GM19351 (cell line): ENCODE results near the gene HAUS1.
"Not testable (repeated sequence)": the region's sequence is repeated elsewhere in the genome, so short reads cannot be mapped to it uniquely, and the experiment has no call there.

Source experiments
- ATAC-seq: cut with Tn5 transposase; IDR thresholded peaks from one replicate; pipeline ENCODE4 v1.9.1; 2021; ENCODE audit warnings: mild to moderate bottlenecking, moderate library complexity; ENCODE audit not compliant: unreplicated experiment

HAUS1 gene

DNA sequence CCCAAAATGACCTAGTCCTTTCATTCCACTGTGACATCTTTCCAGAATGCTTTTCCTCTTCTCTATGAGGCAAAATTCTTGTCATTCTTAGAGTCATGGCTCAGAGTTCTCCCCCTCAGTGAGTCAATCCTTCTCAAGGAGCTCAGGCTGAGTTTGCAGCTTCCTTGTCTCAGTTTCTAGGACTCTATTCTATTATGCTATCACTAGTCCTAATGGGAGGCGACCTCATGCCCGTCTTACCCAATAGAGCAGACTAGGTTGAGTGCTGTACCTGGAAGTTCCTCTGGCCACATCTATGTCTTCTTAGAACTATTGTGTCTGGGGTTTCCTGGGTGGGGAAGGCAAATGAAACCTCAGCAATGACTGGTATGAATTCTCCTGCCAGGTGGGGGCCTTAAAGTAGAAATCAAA, 51.5 kb downstream of the HAUS1 start:
- ATAC-seq, result no peak

DNA sequence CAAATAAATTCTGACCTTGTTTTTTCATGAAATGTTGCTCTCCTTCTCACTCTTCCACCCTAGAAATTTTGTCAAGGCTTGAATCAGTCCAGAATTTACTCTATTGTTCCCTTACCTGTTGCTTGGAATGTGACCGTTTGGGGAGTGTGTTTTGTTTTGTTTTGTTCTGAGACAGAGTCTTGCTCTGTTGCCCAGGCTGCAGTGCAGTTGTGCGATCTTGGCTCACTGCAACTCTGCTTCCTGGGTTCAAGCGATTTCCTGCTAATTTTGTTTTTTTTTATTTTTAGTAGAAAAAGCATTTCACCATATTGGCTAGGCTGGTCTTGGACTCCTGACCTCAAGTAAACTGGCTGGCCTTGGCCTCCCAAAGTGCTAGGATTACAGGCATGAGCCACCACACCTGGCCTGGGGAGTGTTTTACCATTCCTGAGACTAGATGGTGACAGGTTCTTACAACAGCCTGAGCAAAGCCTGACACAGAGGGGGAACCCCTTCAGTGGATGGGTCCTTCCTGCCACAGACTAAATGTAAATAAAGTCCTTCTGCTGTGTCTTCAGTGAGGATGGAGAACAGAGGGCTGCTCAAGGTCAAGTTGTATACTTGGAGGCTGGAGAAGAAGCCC, 52.0 kb downstream of the HAUS1 start:
- ATAC-seq, result no peak

DNA sequence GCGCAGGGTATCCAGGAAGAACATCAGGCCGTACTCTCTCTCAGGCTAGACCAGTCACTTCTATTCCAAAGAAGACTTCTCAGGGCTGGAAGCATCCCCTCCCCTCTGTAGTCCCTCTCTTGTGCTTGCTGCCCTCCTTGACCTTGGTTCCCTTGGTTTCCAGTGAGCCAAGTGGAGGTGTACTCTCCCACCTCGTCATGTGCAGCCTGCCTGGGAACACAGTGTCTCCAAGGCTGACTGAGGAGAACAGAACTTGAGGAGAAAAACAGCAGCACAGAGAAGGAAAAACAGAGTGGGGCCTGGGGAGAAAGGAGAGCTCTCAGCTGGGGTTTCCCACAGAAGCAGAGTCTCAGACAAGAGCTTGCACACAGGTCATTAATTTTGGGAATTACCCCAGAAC, 52.7 kb downstream of the HAUS1 start:
- ATAC-seq, result no peak

DNA sequence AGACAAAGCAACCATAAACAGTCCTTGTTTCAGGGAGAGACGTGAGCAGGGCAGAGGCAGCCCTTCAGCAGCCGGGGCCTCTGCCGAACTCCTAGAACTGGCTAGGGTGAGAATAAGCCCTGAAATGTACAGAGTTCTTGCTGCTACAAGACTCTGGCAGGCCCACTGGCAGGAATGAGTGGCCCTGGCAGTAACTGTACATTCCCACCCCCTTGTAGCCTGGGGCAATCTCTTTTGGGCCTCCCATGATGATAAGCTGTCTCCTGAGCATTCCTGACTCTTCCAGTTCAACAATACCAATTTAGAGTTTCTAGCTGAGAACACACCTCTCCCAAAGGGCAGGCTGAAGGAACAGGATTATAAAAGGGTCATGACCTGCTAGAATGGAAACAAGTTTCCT, 54.3 kb downstream of the HAUS1 start:
- ATAC-seq, result no peak

DNA sequence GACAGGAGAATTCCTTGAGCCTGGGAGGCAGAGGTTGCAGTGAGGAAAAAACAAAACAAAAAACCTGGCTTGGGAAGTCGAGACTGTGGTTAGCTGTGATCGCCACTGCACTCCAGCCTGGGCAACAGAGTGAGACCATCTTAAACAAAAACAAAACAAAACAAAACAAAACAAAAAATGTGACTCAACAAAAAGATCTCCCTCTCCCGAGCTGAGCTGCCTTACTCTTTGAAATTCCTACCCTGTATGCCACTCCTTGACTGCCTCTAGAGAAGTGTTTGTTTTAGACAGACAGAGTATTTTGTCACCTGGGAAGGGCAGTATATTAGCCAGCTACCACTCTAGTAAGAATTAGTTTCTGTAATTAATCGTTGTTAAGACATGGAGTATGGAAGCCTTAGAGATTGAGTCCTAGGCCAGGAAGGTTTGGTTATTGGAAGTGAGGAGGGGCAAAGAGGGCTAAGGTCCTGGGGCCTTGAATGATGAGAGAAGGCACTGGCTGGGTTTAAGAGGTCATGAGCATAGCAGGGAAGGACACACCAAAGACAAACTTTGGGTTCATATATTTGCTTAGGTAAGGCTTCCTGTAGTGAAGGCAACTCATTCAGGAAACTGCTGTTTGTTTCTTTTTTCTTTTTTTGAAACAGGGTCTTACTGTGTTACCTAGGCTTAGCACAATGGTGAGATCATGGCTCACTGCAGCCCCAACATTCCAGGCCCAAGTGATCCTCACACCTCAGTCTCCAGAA, 56.0 kb downstream of the HAUS1 start:
- no peak for ATAC-seq

DNA sequence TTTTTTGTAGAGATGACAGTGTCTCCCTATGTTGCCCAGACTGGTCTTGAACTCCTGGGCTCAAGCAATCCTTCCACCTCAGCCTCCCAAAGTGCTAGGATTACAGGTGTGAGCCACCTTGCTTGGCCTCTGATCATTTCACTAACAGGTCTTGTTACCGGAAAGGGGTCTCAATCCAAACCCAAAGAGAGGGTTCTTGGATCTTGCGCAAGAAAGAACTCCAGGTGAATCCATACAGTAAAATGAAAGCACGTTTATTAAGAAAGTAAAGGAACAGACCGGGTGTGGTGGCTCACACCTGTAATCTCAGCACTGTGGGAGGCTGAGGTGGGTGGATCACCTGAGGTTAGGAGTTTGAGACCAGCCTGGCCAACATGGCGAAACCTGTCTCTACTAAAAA, 56.7 kb downstream of the HAUS1 start:
- ATAC-seq, result not testable (repeated sequence)

DNA sequence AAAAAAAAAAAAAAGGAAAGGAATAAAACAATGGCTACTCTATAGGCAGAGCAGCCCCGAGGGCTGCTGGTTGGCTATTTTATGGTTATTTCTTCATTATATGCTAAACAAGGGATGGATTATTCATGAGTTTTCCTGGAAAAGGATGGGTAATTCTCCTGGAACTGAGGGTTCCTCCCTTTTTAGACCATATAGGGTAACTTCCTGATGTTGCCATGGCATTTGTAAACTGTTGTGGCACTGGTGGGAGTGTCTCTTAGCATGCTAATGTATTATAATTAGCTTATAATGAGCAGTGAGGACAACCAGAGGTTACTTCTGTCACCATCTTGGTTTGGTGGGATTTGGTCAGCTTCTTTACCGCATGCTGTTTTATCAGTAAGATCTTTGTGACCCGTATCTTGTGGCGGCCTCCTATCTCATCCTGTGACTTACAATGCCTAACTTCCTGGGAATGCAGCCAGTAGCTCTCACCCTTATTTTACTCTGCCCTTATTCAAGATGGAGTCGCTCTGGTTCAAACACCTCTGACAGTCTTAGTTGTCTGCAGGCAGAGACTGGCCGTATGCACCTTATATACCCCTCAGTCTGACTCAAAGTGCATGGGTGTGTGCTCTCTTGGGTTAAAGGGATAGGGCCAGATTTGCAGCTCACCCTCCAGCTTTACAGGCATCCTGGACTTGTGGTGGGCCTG, 57.7 kb downstream of the HAUS1 start:
- ATAC-seq, result no peak

DNA sequence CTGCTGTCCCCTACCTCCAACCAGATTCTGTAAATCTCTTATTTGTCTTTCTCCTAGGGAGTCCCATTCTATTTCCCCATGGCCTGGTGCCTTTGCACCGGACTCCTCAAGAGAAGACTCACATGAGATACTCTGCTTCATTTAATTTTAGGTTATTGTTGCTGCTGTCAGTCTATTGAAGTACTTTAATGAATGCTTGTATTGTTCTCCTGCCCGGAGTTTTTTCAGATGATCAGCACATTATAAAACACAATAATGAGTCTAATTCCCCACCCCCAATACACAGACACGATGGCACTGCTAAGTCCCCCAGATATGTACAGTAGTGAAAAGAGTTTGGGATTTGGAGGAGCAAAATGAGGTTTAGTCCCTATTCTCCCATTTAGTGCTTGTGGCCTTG, 58.9 kb downstream of the HAUS1 start:
- ATAC-seq, result no peak

DNA sequence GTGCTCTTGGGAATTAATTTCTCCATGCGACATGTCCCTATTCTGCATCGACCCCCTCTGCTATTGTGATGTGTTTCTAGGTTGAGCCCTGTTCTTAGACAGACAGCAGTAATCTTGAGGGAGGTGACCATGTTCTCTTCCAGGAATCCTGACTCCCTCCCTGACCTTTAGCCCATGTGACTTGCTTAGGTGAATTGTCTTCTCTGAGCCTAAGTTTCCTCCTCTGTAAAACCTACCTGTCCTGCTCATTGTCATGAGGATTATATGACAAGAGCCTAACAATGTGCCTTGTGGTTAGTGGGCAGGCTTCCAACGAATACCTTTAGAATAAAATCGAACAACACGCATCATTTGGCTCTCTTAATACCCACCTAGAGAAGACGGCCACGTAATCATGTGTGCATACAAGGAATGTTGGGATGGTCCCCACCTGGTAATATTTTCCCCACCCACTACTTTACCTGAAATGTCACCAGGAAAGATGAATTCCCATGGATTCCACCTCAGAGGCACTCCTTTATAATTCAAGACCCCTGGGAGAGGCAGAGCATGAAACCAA, 59.8 kb downstream of the HAUS1 start:
- no peak for ATAC-seq

DNA sequence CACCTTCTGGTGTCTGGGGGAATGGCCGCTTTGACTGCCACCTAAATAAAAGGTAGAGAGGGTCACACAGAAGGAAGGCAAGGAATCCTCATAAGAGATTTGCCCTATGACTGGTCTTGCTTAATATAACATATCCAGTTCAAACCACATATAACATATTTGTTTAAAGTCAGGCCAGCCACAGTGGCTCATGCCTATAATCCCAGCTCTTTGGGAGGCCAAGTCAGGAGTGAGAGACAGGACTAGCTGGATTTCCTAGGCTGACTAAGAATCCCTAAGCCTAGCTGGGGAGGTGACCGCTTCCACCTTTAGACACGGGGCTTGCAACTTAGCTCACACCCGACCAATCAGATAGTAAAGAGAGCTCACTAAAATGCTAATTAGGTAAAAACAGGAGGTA, 60.3 kb downstream of the HAUS1 start:
- not testable (repeated sequence) for ATAC-seq

DNA sequence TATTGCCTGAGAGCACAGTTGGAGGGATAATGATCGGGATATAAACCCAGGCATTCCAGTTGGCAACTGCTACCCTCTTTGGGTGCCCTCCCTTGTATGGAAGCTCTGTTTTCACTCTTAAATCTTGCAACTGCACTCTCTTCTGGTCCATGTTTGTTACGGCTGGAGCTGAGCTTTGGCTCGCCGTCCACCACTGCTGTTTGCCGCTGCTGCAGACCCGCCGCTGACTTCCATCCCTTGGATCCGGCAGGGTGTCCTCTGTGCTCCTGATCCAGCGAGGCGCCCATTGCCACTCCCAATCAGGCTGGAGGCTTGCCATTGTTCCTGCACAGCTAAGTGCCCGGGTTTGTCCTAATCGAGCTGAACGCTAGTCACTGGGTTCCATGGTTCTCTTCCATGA, 60.7 kb downstream of the HAUS1 start:
- no peak for ATAC-seq

DNA sequence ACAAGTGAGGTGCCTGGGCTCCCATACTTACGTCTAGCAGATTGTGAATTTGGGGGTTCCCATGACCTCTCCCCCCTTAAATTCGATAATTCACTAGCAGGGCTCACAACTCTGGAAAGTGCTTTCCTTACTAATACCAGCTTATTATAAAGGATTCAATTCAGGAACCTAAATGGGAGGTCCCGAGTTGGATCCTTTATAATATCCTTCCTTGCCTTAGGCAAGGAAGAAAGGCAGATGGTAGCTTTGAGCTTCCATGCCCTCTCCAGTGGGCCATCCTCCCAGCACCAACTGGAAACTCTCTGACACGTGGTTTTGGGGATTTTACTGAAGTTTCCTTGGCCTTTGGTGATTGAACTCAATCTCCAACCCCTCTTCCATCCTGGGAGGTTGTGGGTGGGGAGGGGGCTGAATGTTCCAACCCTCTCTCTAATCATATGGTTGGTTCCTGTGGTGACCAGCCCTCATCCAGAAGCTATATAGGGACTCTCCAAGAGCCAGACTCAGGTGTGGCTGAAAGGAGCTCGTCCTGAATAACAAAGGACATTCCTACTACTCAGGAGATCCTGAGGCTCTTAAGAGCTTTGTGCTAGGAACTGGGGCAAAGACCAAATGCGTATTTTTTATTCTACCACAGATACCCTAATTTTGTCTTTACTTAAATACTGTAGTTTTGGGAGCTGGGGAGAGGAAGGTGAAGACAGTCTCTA, 62.2 kb downstream of the HAUS1 start:
- no peak for ATAC-seq

DNA sequence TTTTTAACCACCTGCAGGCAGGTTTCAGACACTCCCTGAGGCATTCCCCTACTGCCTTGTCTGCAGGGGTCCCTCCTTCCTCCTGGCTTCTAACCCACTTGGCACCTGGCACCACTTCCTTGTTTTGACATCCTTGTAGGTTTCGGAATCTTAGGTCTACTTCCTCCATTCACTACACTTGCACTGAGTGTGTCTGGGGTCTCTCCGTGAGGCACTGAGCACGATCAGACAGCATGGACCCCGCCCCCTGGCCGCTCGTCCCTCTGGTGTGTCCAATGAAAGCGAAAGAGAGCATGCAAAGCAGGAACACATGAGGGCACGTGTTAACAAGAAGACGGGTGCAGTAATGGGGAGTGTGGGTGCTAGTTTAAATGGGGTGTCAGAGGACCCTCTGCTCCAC, 63.8 kb downstream of the HAUS1 start:
- peak; percentile 92 for ATAC-seq

DNA sequence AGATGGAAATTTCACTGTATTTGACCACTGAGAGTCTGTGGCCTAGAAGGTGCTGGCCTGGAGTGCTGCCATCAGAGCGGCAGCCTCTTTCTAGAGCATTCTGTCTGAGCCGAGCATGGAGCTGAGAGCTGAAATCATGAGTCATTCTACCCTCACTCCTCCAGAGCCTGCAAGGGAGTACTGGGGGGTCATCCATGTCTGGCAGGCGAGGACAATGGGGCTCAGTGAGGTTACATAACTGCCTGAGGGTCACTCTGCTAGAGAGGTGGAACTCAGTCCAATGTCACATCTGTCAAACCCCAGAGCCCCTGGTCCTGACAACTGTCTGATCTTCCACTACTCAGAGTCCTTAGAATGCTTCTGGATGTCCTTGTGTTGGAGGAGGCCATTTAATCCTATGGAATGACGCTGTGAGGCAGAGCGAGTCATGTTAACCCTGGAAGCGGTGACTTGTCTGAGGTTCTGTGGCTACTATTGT, 65.3 kb downstream of the HAUS1 start:
- ATAC-seq, result no peak

DNA sequence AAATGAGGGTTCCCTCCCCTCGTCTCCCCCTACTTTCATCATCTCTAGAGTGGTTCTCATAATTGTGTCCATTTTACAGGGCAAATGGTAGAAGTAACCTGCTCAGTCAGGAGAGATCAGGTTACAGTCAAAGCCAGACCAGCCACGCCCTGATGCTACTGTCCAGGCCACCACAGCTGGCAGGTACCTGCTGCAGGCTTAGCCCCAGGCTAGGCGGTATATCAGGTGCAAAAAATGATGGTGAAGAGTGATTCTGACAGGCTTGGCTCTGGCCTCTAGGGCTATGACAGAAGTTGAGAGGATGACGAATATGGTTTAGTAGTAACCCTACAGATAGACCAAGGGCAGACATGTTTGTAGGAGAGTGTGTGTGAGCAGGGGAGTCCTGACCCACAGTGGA, 67.1 kb downstream of the HAUS1 start:
- no peak for ATAC-seq

DNA sequence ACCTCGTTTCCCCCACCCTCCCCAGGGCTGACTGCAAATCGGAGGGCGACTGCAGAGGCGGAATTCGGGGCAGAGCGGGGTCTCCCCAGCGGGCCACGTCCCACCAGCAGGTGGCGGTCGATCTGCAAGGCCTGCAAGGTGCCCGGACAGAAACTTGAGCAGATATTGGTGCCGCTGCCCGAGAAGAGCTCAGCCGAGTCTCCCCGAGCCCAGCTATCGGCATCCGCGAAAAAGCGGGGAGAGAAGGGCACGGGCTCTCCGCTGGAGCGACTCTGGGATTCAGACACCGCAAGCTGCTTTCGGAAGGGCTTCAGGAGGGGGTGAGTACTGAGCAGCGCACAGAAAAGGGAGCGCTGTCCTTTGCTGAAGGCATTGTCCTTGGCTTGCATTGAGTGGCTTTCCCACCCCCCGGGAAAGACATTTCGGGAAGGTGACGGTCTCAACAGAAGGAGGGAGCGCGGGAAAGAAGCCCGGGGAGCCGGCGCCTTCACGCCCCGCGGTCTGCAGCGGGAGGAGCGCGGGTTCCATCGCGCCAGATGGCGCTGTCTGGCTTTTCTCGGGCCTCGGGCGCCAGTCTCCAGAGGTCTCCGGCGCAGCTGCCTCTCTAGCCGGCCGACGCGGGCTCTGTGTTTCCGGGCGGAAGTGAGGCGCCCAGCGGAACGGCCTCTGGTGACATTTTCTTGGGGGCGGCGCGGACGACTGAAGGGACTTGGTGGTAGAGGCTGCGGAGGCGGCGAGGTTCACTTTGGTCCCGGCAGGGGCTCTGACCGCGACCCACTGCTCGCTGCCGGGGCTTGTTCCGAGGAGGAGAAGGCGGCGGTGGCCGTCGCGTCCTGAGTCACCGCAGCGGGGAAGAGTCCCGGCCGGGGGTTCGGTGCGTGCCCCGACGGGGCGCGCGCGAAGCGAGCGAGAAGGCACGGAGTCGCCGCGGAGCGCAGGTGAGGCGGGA, 69.5 kb downstream of the HAUS1 start:
- ATAC-seq, result peak; percentile 83

DNA sequence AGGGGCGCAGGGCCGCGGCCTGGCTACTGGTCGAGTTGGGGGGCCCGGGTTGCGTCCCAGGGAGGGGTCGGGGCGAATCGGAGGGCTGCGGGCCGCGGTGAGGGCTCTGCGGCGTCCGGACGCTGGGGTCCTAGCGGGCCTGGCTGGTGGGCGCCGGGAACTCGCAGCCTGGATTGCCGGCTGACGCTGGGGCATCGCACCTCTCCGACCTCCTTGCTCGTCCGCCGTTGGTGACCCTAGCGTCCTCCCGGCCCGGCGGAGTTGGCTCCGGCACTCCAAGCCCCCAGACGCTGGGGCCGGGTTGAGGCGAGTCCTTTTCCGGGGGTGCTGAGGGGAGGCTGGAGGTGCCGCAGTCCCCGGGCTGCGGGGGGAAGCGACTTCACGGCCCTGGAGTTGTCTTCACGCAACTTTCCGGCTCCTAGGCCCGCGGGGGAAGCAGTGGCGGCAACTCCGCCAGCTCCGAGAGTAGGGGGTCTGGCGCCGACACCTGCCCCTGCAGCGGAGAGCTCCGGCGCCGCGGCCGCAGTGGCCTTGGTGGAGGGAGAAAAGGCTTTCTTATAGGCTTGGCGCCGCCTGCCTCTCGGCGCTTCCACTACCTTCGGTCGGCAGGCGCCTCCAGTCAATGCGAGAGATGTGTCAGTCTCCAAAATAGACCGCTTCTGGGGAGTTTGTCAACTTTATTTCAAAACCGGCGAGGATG, 70.3 kb downstream of the HAUS1 start:
- ATAC-seq, result peak; percentile 7

DNA sequence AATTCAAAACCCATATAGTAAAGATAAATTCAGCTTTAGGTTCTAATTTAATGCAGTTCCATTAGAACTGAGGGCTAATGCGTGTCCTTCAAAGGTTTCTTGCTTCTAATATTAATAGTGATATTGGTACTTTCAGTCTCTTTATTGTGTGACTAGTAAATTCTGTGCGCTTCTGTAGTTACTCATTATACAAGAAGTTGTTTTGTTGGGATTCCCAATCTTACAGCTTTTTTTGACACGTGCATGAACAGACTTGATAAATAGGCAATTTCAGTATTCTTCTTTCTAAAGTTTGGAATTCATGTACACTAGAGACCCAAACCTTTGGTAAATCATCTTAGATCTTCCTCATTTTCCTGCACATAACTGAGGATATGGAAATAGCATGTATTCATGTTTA, 71.8 kb downstream of the HAUS1 start:
- ATAC-seq, result no peak
